HEK293T (cell line): ENCODE results near the gene HOXC5.
A peak's percentile ranks its signal among the peaks of the same experiment; 100 is the strongest.
"Not testable (repeated sequence)": the region's sequence is repeated elsewhere in the genome, so short reads cannot be mapped to it uniquely, and the experiment has no call there.

ENCODE experiments used
- CTCF ChIA-PET: fragments of 350-600 bp; formaldehyde crosslinking; extraction: SDS; loops from one replicate; lab custom pipeline; 2021; ENCODE audit warnings: antibody characterized with exemption, inconsistent platforms; lab: Yijun Ruan, JAX
- POLR2A ChIA-PET: fragments of 350-600 bp; formaldehyde crosslinking; extraction: SDS; loops from one replicate; lab custom pipeline; 2020; ENCODE audit warnings: antibody characterized with exemption, inconsistent platforms; lab: Yijun Ruan, JAX
- DNase-seq: peaks from one replicate; pipeline ENCODE4 v3.0.0; 2012; ENCODE audit warnings: mixed read lengths; ENCODE audit errors: extremely low spot score
- ARNT ChIP-seq: fragments of 450-650 bp; IDR thresholded peaks from 2 replicates; pipeline ENCODE4 v1.6.1; 2017; ENCODE audit warnings: mild to moderate bottlenecking
- BHLHE40 ChIP-seq: fragments of 450-650 bp; IDR thresholded peaks from 2 replicates; pipeline ENCODE4 v1.6.1; 2016; ENCODE audit warnings: mild to moderate bottlenecking, moderate library complexity, borderline replicate concordance
- CTBP1 ChIP-seq: fragments of 450-650 bp; IDR thresholded peaks from 2 replicates; pipeline ENCODE4 v1.6.1; 2016; ENCODE audit warnings: borderline replicate concordance
- ELF4 ChIP-seq: fragments of 450-650 bp; IDR thresholded peaks from 2 replicates; pipeline ENCODE4 v1.6.1; 2017; ENCODE audit warnings: antibody characterized with exemption
- FOXA1 ChIP-seq: fragments of 450-650 bp; IDR thresholded peaks from 2 replicates; pipeline ENCODE4 v1.6.1; 2016; ENCODE audit warnings: mild to moderate bottlenecking
- FOXK2 ChIP-seq: fragments of 450-650 bp; IDR thresholded peaks from 2 replicates; pipeline ENCODE4 v1.6.1; 2016; ENCODE audit warnings: mild to moderate bottlenecking
- FOXM1 ChIP-seq: fragments of 450-650 bp; IDR thresholded peaks from 2 replicates; pipeline ENCODE4 v1.6.1; 2017; ENCODE audit warnings: mild to moderate bottlenecking, borderline replicate concordance
- HDGF ChIP-seq: fragments of 450-650 bp; IDR thresholded peaks from 2 replicates; pipeline ENCODE4 v1.6.1; 2017; ENCODE audit warnings: antibody characterized with exemption, borderline replicate concordance
- L3MBTL2 ChIP-seq: fragments of 450-650 bp; conservative IDR thresholded peaks from 2 replicates; pipeline ENCODE4 v1.6.1; 2016; ENCODE audit warnings: mild to moderate bottlenecking
- LEF1 ChIP-seq: fragments of 450-650 bp; IDR thresholded peaks from 2 replicates; pipeline ENCODE4 v1.6.1; 2017; ENCODE audit warnings: mild to moderate bottlenecking, borderline replicate concordance
- NFRKB ChIP-seq: fragments of 450-650 bp; IDR thresholded peaks from 2 replicates; pipeline ENCODE4 v1.6.1; 2016; ENCODE audit warnings: mild to moderate bottlenecking, moderate library complexity
- PKNOX1 ChIP-seq: fragments of 450-650 bp; IDR thresholded peaks from 2 replicates; pipeline ENCODE4 v1.6.1; 2016
- SP1 ChIP-seq: fragments of 450-650 bp; IDR thresholded peaks from 2 replicates; pipeline ENCODE4 v1.6.1; 2017
- SUZ12 ChIP-seq: fragments of 450-650 bp; IDR thresholded peaks from 2 replicates; pipeline ENCODE4 v1.6.1; 2016; ENCODE audit warnings: mild to moderate bottlenecking
- TARDBP ChIP-seq: fragments of 450-650 bp; IDR thresholded peaks from 2 replicates; pipeline ENCODE4 v1.6.1; 2016
- ZNF384 ChIP-seq: fragments of 450-650 bp; IDR thresholded peaks from 2 replicates; pipeline ENCODE4 v1.6.1; 2016

HOXC5 gene

GRCh38 chr12:54038284-54038870 lies 5.5 kb downstream of the HOXC5 start:
- POLR2A ChIA-PET, result interaction anchor here (0.6 to 8.0 kb wide), 24 partner anchors 9 to 241 kb away, joined by 3 to 117 read pairs (median 4); partner anchors contain the start of genes CBX5, HNRNPA1, HOXC4 and HOXC6
- CTCF ChIA-PET, result interaction anchor here (1.1 to 2.2 kb wide), 8 partner anchors 12 to 169 kb away, joined by 3 to 13 read pairs (median 6); partner anchors contain the start of gene HOXC10
- no peak for DNase-seq
- TF ChIP-seq L3MBTL2 (no peak), LEF1 (no peak), FOXA1 (no peak), FOXK2 (no peak), CTBP1 (no peak), BHLHE40 (no peak), SP1 (no peak), ZNF384 (no peak), NFRKB (no peak), ELF4 (no peak), HDGF (no peak), FOXM1 (no peak), SUZ12 (no peak)

GRCh38 chr12:54038871-54039414 lies 6.1 kb downstream of the HOXC5 start:
- no peak for DNase-seq
- TF ChIP-seq HDGF (peak; percentile 14; the same call in 1 of the 2 replicates), L3MBTL2 (peak; percentile 57; the same call in 1 of the 2 replicates), NFRKB (no peak)
- ChIA-PET POLR2A (interaction anchor here (0.8 to 8.0 kb wide), 16 partner anchors 12 to 241 kb away, joined by 3 to 117 read pairs (median 9); partner anchors contain the start of genes CBX5, HNRNPA1, HOXC4 and HOXC8), CTCF (interaction anchor here (0.6 to 2.2 kb wide), 7 partner anchors 12 to 177 kb away, joined by 3 to 13 read pairs (median 4); no protein-coding TSS in a partner anchor)

- CTCF ChIA-PET, result interaction anchor here (0.6 to 2.2 kb wide), 4 partner anchors 11 to 177 kb away, joined by 3 to 11 read pairs (median 6); no protein-coding TSS in a partner anchor
- DNase-seq, result no peak
- TF ChIP-seq L3MBTL2 (0 out of 2 replicates have a peak, but pooled peaks have one; percentile 9), FOXM1 (no peak), SUZ12 (no peak)
- POLR2A ChIA-PET, result interaction anchor here (0.9 to 8.0 kb wide), 11 partner anchors 13 to 240 kb away, joined by 3 to 117 read pairs (median 8); partner anchors contain the start of genes CBX5, HNRNPA1, HOXC4 and HOXC8
These were observed 6.7 kb downstream of the HOXC5 start for GRCh38 chr12:54039417-54040147.

GRCh38 chr12:54040148-54040494 lies 7.3 kb downstream of the HOXC5 start:
- POLR2A ChIA-PET, result interaction anchor here (0.9 to 8.0 kb wide), 6 partner anchors 12 to 240 kb away, joined by 3 to 117 read pairs (median 6); partner anchors contain the start of genes CBX5, HNRNPA1, HOXC4 and HOXC8
- TF ChIP-seq NFRKB, result no peak
- TF ChIP-seq L3MBTL2, result no peak
- TF ChIP-seq LEF1, result no peak
- no peak for TF ChIP-seq ELF4
- DNase-seq, result peak; percentile 84
- CTCF ChIA-PET, result interaction anchor here (1.2 to 1.3 kb wide), 2 partner anchors 12 to 35 kb away, joined by 4 to 5 read pairs; no protein-coding TSS in a partner anchor

GRCh38 chr12:54040648-54041047 lies 7.8 kb downstream of the HOXC5 start:
- TF ChIP-seq FOXK2, result no peak
- TF ChIP-seq FOXA1, result no peak
- TF ChIP-seq CTBP1, result no peak
- TF ChIP-seq PKNOX1, result no peak
- TF ChIP-seq L3MBTL2, result no peak
- TF ChIP-seq ZNF384, result no peak
- no peak for TF ChIP-seq ELF4
- TF ChIP-seq NFRKB, result no peak
- no peak for TF ChIP-seq ARNT
- no peak for TF ChIP-seq SP1
- TF ChIP-seq FOXM1, result no peak
- TF ChIP-seq SUZ12, result no peak
- no peak for TF ChIP-seq BHLHE40
- no peak for TF ChIP-seq TARDBP
- no peak for TF ChIP-seq HDGF
- POLR2A ChIA-PET, result interaction anchor here (1.1 to 8.0 kb wide), 4 partner anchors 12 to 239 kb away, joined by 3 to 117 read pairs (median 6); partner anchors contain the start of genes CBX5, HNRNPA1, HOXC4 and HOXC8
- CTCF ChIA-PET, result interaction anchor here (1.2 to 1.3 kb wide), 2 partner anchors 11 to 161 kb away, joined by 5 read pairs; no protein-coding TSS in a partner anchor
- no peak for DNase-seq

GRCh38 chr12:54041097-54041690 lies 8.3 kb downstream of the HOXC5 start:
- POLR2A ChIA-PET, result interaction anchor here (1.6 to 8.0 kb wide), 3 partner anchors 11 to 239 kb away, joined by 5 to 117 read pairs (median 7); partner anchors contain the start of genes CBX5, HNRNPA1, HOXC4 and HOXC8
- TF ChIP-seq FOXA1, result no peak
- no peak for TF ChIP-seq ZNF384
- TF ChIP-seq BHLHE40, result no peak
- TF ChIP-seq PKNOX1, result no peak
- no peak for TF ChIP-seq NFRKB
- no peak for TF ChIP-seq TARDBP
- no peak for TF ChIP-seq FOXK2
- no peak for TF ChIP-seq L3MBTL2
- TF ChIP-seq FOXM1, result no peak
- CTCF ChIA-PET, result interaction anchor here (0.6 to 1.3 kb wide), 3 partner anchors 11 to 391 kb away, joined by 4 to 5 read pairs (median 5); no protein-coding TSS in a partner anchor
- no peak for DNase-seq

GRCh38 chr12:54042033-54042432 lies 9.2 kb downstream of the HOXC5 start:
- ChIA-PET POLR2A (interaction anchor here (1.6 to 8.0 kb wide), 2 partner anchors 10 to 33 kb away, joined by 5 to 117 read pairs; partner anchors contain the start of genes HOXC4 and HOXC8), CTCF (interaction anchor here (0.6 kb wide), 1 partner anchor 390 kb away, joined by 4 read pairs; no protein-coding TSS in a partner anchor)
- not testable (repeated sequence) for DNase-seq
